GM19099 (cell line): ENCODE measurements around the gene GGA2.

ENCODE experiments used
- POLR2A ChIP-seq: IDR thresholded peaks from 3 replicates; pipeline ENCODE4 v1.6.1; 2011; ENCODE audit warnings: low read depth; ENCODE audit not compliant: insufficient read length; ENCODE audit errors: extremely low read depth

GGA2 gene

DNA sequence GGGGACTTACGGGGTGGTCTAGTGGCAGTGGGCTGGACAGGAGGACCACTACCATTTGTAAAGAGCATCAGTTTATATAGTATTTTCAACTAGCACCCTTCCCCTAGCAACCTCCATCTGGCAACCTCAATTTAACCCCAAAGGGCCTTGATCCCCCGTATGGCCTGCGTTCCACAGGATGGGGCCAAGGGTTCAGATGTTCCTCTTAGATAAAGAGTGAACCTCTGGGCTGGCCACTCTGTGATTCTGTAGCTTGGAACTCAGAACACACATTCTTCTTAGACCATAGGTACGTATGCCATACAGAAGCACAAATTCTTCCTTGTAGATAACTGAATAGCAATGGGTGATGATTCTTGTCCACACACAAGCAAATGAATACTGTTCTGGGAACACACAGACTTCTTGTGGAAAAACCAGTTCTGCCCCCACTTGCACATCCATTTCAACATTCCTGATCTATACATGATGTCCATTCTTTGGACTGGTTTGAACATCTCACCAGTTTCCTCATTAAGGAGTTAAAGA lies 1.9 kb upstream of the GGA2 start:
- TF ChIP-seq POLR2A, result no peak

GRCh38 chr16:23511731-23512130 lies 1.4 kb upstream of the GGA2 start:
- no peak for TF ChIP-seq POLR2A

- TF ChIP-seq POLR2A, result no peak
These were observed 521 bp downstream of the GGA2 start for GRCh38 chr16:23509782-23510163.

- no peak for TF ChIP-seq POLR2A
These were observed 896 bp downstream of the GGA2 start for GRCh38 chr16:23509441-23509754.

GRCh38 chr16:23508589-23509440 lies 1.5 kb downstream of the GGA2 start:
- TF ChIP-seq POLR2A, result no peak

- TF ChIP-seq POLR2A, result no peak
These were observed 3.7 kb downstream of the GGA2 start for GRCh38 chr16:23506606-23506994.

- no peak for TF ChIP-seq POLR2A
These were observed 4.4 kb downstream of the GGA2 start for GRCh38 chr16:23505671-23506605.

- no peak for TF ChIP-seq POLR2A
These were observed 5.1 kb downstream of the GGA2 start for GRCh38 chr16:23505180-23505665.

DNA sequence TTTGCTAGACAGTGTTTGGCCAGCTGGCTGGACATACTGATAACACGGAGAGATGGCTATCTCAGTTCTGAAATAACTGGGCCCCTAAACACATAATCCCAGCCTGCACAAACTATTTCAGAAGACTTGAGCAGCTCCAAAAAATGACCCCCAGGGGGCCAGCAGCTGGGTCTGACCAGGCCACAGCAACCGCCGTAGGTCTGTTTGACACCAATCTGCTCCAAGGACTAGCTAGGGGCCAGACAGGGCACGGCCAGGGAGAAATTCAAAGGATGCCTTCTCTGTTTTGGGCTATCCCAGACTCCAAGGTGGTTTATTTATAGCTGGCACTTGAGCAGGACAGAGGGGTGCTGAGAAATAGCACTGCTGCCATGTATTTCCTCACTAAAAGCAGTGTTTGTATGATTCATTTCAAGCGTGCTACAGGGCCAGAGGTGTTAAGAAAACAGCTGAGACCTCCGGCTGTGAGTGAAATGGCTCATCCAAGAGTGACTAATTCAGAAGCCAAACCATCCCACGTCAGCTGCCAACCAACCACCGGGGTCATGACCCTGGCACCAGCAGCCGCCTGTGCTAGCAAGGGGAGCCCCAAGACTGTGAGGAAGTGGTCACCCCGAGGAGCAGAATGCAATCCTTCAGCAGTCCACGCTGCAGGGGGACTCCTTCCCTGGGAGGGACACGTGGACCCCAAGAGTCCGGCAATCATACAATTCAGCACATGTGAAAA lies 5.7 kb downstream of the GGA2 start:
- TF ChIP-seq POLR2A, result no peak

GRCh38 chr16:23504076-23504452 lies 6.2 kb downstream of the GGA2 start:
- TF ChIP-seq POLR2A, result no peak

- TF ChIP-seq POLR2A, result no peak
These were observed 7.8 kb downstream of the GGA2 start for GRCh38 chr16:23502466-23502865.

DNA sequence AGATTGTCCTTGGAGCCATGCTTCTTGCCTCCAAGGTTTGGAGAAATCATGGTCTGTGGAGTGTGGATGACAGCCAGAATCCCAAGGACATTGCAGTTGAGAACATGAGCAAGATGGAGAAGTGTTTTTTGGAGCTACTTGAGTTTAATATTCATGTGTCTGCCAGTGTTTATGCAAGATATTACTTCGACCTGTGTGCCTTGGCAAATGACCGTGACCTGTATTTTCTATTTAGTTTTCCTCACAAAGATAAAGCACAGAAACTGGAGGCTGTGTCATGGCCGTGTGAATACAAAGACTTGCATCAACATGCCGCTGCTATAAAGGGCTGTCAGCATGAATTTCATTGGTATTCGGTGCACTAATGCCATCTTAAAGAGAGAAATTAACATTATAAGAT lies 9.0 kb downstream of the GGA2 start:
- TF ChIP-seq POLR2A, result no peak

DNA sequence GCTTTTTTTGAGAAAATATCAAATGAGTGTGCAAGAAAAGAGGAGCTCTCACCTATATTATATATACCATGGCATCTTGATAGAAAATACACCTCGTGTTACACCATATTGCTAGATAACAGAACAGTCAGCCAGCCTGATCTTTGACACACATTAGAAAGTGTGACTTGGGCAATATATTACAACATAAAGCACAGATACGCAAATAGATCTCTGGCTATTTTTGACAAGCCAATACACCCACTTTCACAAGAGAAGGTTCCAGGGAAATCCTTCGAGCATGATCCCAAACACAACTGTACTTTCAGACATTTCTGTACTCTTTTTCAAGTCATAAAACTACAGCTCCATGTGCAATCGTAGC lies 9.4 kb downstream of the GGA2 start:
- TF ChIP-seq POLR2A, result no peak

- no peak for TF ChIP-seq POLR2A
These were observed 10.0 kb downstream of the GGA2 start for GRCh38 chr16:23500212-23500861.

GRCh38 chr16:23499801-23500200 lies 10.5 kb downstream of the GGA2 start:
- no peak for TF ChIP-seq POLR2A

DNA sequence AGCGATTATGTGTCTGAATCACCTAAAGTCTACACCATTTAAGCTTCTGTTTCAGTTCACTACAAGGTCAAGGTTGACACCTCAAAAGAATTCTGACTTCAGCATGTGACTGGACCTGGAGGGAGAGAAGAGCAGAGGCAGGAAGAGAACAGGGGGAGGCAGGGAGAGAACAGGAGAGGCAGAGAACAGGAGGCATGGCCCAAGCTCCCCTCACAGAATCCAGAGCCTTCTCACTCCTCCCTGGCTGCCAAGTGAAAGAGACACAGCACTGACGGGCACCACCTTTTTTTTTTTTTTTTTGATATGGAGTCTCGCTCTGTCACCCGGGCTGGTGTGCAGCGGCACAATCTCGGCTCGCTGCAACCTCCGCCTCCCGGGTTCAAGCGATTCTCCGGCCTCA lies 11.4 kb downstream of the GGA2 start:
- no peak for TF ChIP-seq POLR2A

DNA sequence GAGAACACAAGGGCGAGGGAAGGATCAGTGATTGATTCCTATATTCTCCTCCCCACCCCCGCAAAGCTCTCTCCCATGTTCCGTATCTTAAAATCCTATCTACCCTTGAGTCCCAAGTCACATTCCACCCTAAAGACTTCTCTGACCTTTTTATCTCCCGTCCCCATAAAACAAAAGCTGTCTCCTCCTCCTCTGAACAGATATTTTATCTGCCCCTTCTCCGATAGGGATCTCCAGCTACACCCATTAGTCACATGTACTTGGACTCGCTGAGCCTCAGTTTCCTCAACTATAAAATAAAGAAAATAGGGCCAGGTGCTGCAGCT lies 12.8 kb downstream of the GGA2 start:
- TF ChIP-seq POLR2A, result no peak
